ENCODE results near the gene SCN10A.

The SCN10A gene

GRCh38 chr3:38816026-38816425 is at the start of gene SCN10A:
Gene SCN10A, minus strand, starts transcription at chr3:38816217. Its CDS starts 22,207 bp downstream, at chr3:38794010.
- no peak for DNase-seq (ENCODE audit: low read depth in 3 of 3)

- no peak for DNase-seq (ENCODE audit: low read depth in 3 of 3)
These were observed 37.0 kb upstream of the SCN10A start for GRCh38 chr3:38853011-38853410.

- DNase-seq (ENCODE audit: low read depth in 3 of 3): no peak
These were observed 27.9 kb upstream of the SCN10A start for GRCh38 chr3:38843898-38844297.

GRCh38 chr3:38842266-38842965 is 26.4 kb upstream of the SCN10A start:
- DNase-seq (ENCODE audit: low read depth in 3 of 3): no peak

- no peak for DNase-seq (ENCODE audit: low read depth in 3 of 3)
These were observed 25.0 kb upstream of the SCN10A start for GRCh38 chr3:38840987-38841386.

- DNase-seq (ENCODE audit: low read depth in 3 of 3): no peak
These were observed 21.3 kb upstream of the SCN10A start for GRCh38 chr3:38837358-38837757.

GRCh38 chr3:38836561-38836960 is 20.5 kb upstream of the SCN10A start:
- no peak for DNase-seq (ENCODE audit: low read depth in 3 of 3)

- no peak for DNase-seq (ENCODE audit: low read depth in 3 of 3)
These were observed 19.9 kb upstream of the SCN10A start for GRCh38 chr3:38835939-38836338.

GRCh38 chr3:38834717-38835116 is 18.7 kb upstream of the SCN10A start:
- DNase-seq (ENCODE audit: low read depth in 3 of 3): no peak

- DNase-seq (ENCODE audit: low read depth in 3 of 3): peak in 1 of 3 experiments; percentile 30
These were observed 18.1 kb upstream of the SCN10A start for GRCh38 chr3:38834110-38834509.

- no peak for DNase-seq (ENCODE audit: low read depth in 3 of 3)
These were observed 13.4 kb upstream of the SCN10A start for GRCh38 chr3:38829404-38829803.

GRCh38 chr3:38828681-38829080 is 12.7 kb upstream of the SCN10A start:
- no peak for DNase-seq (ENCODE audit: low read depth in 3 of 3)

- no peak for DNase-seq (ENCODE audit: low read depth in 3 of 3)
These were observed 11.8 kb upstream of the SCN10A start for GRCh38 chr3:38827791-38828190.

GRCh38 chr3:38826001-38826400 is 10.0 kb upstream of the SCN10A start:
- DNase-seq (ENCODE audit: low read depth in 3 of 3): no peak

- no peak for DNase-seq (ENCODE audit: low read depth in 3 of 3)
These were observed 8.3 kb upstream of the SCN10A start for GRCh38 chr3:38824349-38824748.

GRCh38 chr3:38823722-38824121 is 7.7 kb upstream of the SCN10A start:
- no peak for DNase-seq (ENCODE audit: low read depth in 3 of 3)

GRCh38 chr3:38823186-38823585 is 7.2 kb upstream of the SCN10A start:
- DNase-seq (ENCODE audit: low read depth in 3 of 3): no peak

- no peak for DNase-seq (ENCODE audit: low read depth in 3 of 3)
These were observed 4.2 kb downstream of the SCN10A start for GRCh38 chr3:38811822-38812221.

- peak in 2 of 3 experiments; percentile 5 to 28 for DNase-seq (ENCODE audit: low read depth in 3 of 3)
These were observed 10.1 kb downstream of the SCN10A start for GRCh38 chr3:38805765-38806386.

GRCh38 chr3:38805004-38805403 is 11.0 kb downstream of the SCN10A start:
- no peak for DNase-seq (ENCODE audit: low read depth in 3 of 3)

GRCh38 chr3:38800511-38800910 is 15.5 kb downstream of the SCN10A start:
- no peak for DNase-seq (ENCODE audit: low read depth in 3 of 3)

- DNase-seq (ENCODE audit: low read depth in 3 of 3): no peak
These were observed 22.3 kb downstream of the SCN10A start for GRCh38 chr3:38793721-38794120.

GRCh38 chr3:38792983-38793382 is 23.0 kb downstream of the SCN10A start:
- DNase-seq (ENCODE audit: low read depth in 3 of 3): no peak

- DNase-seq (ENCODE audit: low read depth in 3 of 3): no peak
These were observed 33.9 kb downstream of the SCN10A start for GRCh38 chr3:38782148-38782547.

All from stimulated activated CD4-positive, alpha-beta T cell treated with anti-CD3 and anti-CD28 coated beads, TNF-alpha, amount 100 ng/mL, for 24 hours (primary cell).